ENCODE data around the gene NOLC1.
"Not testable (repeated sequence)": the region's sequence is repeated elsewhere in the genome, so short reads cannot be mapped to it uniquely, and the experiment has no call there.

Gene NOLC1

DNA sequence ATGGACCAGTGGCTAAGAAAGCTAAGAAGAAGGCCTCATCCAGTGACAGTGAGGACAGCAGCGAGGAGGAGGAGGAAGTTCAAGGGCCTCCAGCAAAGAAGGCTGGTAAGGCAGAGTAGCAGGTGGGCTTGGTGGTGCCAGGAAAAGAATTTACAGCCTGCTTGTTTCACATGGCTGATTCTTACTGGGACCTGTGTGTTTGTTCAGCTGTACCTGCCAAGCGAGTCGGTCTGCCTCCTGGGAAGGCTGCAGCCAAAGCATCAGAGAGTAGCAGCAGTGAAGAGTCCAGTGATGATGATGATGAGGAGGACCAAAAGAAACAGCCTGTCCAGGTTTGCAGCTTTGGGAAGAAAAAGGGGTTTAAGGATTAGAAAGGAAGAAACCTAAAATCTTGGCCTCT, 5.0 kb downstream of the NOLC1 start:
- no peak for DNase-seq

DNA sequence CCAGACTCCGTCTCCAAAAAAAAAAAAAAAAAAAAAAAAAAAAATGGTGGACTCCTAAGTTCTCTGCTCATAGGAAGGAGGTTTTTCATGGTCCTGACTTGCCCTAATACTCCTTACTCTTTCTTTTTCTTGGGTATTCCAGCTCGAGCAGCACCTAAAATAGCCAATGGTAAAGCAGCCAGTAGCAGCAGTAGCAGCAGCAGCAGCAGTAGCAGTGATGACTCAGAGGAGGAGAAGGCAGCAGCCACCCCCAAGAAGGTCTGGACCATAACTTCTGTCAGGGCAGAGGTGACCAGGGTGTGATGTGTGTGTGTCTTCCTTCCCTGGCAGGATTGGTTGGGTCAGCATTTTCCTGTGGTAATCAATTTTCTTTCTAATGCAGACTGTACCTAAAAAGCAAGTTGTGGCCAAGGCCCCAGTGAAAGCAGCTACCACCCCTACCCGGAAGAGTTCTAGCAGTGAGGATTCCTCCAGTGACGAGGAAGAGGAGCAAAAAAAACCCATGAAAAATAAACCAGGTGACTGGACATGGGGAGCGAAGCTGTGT, 6.9 kb downstream of the NOLC1 start:
- no peak for DNase-seq

DNA sequence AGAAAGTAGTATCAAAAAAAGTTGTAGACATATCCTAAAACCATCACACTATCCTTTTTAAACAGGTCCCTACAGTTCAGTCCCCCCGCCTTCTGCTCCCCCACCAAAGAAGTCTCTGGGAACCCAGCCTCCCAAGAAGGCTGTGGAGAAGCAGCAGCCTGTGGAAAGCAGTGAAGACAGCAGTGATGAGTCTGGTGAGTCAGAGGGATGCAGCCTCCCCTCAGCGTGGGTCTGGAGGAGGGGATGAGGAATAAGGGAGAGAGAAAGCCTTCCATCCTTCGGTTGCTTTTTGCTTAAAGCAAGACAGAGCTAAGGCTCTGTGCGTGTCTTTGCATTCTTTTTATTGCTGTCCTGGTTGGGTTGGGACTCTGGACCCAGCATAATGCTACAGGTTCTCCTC, 7.6 kb downstream of the NOLC1 start:
- no peak for DNase-seq

DNA sequence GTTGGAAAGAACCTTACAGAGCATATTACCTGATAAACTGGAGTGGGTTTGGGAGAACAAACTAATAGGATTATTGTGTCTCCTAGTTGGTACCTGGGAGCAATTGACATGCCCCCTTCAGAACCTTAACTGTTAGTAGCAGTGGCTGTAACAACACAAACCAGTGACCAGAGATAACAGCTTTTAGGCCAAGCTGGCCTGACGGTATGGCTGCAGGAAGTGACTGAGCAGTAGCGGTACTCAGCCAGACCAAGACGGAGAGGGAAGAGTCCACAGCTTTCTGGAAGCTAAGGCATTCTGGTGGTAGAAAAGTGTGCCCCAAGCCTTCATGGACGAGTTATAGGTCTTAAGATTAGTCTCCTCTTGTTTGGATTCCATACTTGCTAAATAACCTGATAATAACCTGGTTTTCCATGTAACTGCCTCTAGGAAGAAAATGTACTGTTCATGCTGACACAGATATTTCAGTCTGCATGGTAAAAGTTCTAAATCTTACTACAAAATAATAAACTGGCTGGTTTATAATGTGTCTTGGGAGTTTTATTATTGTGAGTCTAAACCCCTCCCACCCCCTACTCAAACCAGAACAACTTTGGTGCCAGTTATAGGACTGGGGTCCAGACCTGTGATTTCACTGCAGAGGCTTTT, 11.3 kb downstream of the NOLC1 start:
- no peak for DNase-seq

DNA sequence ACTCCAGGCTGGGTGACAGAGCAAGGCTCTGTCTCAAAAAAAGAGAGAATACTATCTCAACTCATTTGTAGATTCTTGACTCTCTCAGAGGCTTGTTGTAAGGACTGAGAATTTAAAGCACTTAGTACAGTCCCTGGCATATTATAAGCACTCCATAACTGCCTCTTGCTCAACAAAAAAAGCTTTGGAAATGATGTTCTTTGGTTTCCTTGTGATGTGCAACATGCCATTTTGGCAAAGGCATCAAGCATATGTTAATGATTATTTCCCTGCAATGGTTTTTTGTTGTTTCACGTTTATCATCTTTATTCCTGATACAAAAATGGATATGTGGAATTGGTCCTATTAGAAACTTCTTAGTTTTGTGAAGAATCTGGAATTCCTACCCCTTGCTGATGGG, 15.7 kb downstream of the NOLC1 start:
- DNase-seq: no peak

DNA sequence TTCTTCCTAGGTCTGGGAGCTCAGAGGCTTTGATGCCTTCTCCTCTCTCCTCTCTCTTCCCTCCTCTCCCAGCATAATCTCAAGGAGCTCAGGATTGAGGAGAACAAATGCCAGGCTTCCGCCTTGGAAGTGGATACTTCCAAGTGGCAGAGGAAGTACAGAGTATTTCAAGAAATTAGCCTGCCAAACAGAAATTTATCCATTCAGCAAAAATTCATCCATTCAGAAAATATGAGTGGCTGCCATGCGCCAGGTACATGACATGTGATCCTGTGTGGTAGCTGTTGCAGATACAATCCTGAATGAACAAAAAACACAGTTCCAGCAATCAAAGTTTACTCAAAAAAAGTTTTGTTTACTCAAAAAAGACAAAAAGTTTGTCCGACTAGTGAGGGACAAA, 18.4 kb downstream of the NOLC1 start:
- DNase-seq: no peak

DNA sequence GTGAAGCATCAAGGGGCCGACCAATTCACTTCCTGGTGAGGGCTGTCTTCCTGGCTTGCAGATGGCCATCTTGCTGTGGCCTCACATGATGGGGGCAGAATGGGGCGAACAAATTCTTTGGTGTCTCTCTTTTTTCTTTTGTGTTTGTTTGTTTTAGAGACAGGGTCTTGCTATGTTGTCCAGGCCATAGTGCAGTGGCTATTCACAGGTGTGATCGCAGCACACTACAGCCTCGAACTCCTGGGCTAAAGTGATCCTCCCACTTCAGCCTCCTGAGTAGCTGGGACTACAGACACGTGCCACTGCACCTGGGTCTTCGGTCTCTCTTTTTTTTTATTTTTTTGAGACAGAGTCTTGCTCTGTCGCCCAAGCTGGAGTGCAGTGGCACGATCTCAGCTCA, 20.1 kb downstream of the NOLC1 start:
- no peak for DNase-seq

DNA sequence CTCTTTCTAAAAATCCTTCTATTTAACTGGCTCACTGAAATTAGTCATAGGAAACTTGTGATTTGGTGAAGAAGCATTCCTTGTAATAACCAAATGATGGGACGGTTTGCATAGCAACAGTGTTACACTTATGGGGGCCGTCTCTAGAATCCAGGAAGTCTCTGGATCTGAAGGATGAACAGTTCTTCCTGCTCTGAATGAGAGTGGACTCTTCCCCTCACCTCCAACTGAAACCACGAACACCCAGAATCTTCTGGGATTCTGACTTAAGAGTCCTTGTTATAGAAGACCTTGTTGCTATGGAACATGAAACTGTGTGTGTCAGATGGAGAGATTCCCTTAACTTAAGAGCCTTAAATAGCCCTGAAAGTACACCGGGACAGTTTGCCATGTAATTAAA, 23.2 kb downstream of the NOLC1 start:
- DNase-seq: no peak

DNA sequence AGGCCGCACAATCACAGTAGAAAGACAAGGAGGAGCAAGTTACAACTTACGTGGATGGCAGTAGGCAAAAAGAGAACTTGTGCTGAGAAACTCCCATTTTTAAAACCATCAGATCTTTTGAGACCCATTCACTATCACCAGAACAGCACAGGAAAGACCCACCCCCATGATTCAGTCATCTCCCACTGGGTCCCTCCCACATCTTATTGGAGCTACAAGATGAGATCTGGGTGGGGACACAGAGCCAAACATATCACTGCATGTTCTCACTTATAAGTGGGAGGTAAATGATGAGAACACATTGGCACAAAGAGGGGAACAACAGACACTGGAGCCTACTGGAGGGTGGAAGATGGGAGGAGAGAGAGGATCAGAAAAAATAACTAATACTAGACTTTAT, 32.4 kb downstream of the NOLC1 start:
- no peak for DNase-seq

DNA sequence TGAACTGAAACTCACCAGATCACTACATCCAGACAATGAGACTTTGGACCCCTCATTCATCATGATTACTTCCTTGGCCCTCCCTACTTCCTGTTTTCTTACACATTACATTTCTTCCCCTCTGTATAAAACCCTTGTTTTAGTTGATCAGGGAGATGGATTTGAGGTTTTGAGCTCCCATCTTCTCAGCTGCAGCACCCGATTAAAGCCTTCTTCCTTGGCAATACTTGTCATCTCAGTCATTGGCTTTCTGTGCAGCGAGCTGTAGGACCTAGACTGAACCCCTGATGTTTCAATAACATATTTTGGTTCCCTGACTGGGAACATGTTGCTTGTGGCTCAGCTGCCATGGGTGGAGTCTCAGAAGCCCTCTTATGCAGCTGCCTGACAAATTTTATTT, 33.1 kb downstream of the NOLC1 start:
- DNase-seq: no peak

DNA sequence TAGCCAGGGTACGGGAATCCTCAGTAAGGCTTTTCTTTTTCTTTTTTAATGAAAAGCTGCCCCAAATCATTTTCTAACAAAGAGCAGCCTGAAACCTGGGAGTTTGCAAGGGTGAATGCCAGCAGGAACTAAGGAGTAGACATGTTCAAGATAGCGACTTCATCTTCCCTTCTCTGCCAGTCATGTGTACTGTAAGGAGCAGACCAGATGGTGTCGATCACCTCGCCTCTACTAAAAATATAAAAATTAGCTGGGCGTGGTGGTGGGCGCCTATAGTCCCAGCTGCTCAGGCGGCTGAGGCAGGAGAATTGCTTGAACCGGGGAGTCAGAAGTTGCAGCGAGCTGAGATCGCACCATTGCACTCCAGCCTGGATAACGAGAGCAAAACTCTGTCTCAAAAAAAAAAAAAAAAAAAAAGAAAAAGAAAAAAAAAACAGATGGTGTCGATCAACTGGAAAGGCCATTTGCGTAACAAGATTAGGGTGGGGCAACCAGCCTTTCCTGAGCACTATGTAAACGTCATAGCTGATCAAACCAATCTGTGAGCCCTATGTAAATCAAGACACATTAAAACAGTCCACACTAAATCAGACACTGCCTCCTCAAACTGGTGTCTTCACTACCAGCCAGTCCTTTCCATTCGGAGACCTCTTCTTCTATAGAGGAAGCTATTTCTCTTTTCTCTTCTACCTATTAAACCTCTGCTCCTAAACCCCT, 33.8 kb downstream of the NOLC1 start:
- no peak for DNase-seq

DNA sequence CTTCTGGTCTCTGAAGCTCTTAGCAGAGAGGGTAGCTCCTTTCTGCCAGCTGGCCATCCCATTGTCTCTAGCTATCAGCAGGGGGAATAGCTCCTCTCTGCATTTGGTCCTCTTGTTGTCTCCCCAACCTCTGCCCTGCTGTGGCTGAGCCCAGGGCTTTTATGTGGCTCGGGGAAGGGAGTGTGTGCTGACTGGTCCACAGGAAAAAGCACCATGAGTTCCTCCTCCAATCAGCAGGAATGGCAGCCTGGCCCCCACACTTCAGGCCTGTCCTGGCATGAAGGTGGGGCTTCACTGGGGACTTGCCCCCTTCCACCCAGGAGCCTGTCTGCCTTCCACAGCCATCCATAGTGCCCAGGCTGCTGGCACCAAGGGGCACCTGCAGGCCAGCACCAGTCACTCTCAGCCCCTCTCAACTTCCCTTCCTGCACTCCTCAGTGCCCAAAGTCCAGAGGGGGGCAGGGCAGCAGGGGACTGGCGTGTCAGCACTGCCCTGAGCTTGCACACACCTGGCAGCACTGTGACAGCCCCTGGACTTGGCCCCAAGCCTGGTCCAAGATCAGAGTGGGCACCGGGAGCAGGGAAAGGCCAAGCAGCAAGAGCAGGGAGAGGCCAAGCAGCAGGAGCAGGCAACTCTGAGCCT, 36.2 kb downstream of the NOLC1 start:
- no peak for DNase-seq

DNA sequence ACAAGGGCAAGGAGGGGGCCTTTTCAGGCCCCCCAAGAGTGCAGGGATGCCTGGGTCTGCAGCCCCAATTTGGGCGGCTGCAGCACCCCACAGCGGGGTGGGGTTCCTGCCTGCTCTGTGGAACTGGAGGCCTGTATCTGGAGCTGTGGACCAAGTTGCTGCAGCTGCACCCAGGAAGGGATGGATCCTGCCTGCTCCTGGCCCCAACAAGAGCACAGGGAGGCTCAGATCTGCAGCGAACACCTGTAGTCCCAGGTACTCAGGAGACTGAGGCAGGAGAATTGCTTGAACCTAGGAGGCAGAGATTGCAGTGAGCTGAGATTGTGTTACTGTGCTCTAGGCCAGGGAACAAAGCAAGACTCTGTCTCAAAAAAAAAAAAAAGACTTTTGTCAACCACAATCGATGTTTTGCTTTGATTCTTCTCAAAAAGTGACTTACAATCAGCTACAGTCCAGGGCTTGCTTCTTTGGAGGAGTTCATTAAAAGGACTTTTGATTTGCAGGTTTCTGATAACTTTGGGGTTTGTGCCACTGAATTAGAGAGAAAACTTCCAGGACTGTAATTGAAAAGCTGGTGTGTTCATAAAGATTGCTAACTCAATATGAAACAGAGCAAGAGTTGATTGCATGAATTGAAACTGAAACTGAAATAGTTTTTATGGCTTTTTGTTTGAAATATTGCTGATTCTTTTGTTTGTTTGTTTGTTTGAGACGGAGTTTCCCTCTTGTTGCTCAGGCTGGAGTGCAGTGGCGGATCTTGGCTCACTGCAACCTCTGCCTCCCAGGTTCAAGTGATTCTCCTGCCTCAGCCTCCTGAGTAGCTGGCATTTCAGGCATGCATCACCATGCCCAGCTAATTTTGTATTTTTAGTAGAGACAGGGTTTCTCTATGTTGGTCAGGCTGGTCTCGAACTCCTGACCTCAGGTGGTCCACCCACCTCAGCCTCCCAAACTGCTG, 37.0 kb downstream of the NOLC1 start:
- not testable (repeated sequence) for DNase-seq

DNA sequence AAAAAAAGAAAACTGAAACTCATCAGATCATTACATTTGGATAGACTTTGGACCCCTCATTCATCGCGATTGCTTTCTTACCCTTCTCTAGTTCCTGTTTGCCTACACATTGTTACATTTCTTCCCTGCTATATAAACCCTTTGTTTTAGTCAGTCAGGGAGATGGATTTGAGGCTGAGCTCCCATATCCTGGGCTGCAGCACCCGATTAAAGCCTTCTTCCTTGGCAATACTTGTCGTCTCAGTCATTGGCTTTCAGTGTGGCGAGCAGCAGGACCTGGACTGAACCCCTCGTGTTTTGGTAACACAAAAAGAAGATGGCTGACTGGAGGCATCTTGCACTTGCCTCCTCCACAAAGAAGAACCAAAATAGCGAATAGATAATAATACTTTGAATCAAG, 39.8 kb downstream of the NOLC1 start:
- DNase-seq: no peak

DNA sequence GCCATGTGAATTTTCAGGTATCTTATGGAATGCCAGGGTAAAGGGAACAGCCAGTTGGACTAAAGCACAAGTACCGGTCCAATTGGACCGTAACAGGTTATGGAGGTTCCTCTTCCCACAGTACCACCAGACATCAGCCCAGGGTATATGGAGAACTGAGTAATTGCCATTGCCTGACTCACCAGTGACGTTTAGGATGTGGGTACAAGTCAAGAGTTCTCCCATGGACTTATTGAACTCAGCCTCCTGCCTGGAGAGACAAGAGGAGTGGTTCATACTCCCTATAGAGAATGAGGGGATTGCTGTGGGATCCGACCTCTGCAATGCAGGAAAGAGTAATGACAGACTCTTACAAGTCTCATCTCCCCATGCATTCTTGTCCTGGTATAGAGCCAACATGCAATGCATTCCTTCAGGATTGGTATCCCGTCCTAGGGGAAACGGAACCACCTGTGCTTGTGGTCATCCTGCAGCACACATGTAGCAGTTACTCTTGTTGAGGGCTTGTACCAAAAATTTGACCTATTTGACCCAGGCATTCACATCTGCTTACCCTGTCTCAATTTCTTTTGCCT, 43.2 kb downstream of the NOLC1 start:
- no peak for DNase-seq

DNA sequence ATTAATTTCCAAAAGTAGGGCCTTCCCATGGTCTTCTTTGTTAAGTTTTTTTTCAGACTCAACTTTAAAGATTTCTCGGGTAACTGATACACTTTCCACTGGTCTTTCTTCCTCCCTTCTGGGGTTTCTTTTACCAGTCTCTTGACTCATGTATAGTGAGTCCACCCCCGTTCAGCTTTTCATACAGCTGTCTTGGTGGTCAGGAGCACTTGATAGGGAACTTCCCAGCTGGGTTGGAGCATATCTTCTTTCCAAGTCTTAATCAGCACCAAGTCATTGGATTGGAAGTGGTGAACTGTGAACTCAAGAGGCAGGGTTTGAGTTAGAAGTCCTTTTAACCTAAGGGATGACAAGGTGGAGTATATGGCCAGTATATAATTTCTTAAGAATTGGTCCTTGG, 44.7 kb downstream of the NOLC1 start:
- DNase-seq: no peak

DNA sequence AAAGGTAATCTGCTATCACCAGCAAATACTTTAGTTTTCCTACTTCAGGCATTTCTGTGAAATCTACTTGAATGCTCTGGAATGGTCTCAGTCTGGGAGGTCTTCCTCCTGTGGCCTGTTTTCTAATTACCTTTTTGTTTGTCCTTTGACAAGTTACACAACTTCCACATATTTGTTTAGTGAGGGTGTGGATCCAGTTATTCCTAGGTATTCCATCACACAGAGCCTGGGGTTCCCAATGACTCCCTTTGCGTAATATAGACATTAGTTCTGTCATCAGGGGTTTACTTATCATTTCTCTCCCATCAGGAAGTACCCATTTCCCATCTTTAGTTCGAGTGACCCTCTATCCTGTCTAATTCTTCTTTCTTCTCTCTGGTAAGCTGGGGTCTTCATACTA, 45.8 kb downstream of the NOLC1 start:
- DNase-seq: no peak

DNA sequence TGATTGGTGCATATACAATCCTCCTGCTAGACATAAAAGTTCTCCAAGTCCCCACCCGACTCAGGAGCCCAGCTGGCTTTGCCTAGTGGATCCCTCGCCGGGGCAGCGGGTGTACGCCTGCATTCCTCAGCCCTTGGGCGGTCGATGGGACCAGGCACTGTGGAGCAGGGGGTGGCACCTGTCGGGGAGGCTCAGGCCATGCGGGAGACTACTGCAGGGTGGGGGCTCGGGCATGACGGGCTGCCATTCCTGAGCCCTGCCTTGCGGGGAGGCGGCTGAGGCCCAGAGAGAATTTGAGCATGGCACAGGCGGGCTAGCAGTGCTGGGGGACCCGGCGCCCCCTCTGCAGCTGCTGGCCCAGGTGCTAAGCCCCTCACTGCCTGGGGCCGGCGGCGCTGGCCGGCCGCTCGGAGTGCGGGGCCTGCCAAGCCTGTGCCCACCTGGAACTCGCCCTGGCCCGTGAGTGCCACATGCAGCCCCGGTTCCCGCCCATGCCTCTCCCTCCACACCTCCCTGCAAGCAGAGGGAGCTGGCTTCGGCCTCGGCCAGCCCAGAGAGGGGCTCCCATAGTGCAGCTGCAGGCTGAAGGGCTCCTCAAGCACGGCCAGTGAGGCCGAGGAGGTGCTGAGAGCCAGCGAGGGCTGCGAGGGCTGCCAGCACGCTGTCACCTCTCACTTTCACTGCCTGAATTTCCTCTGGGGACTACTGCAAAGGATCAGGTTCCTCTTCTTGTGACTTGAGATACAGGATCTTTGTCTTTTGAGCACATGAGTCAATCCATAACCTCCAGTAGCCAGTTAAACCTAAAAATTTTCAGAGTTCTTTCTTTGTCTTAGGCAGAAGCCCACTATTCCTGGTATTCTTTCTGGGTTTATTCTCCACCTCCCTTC, 48.8 kb downstream of the NOLC1 start:
- DNase-seq: no peak

DNA sequence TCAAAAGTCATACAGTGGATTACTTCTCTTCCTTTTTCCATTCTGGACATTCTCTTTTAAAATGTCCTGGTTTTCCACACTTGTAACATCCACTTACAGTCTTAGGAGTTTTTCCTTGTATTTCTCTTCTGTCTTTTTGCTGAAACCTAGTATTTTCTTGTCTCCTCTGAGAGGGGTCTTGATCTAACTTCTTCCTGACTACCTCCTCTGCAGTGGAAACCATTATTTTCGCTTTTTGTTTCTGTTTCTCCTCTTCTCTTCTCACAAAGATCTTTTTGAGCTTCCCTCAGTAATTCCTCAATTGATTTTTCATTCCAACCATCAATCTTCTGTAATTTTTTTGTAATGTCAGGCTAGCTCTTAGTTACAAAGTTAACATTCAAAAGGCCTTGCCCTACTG, 50.2 kb downstream of the NOLC1 start:
- DNase-seq: no peak

DNA sequence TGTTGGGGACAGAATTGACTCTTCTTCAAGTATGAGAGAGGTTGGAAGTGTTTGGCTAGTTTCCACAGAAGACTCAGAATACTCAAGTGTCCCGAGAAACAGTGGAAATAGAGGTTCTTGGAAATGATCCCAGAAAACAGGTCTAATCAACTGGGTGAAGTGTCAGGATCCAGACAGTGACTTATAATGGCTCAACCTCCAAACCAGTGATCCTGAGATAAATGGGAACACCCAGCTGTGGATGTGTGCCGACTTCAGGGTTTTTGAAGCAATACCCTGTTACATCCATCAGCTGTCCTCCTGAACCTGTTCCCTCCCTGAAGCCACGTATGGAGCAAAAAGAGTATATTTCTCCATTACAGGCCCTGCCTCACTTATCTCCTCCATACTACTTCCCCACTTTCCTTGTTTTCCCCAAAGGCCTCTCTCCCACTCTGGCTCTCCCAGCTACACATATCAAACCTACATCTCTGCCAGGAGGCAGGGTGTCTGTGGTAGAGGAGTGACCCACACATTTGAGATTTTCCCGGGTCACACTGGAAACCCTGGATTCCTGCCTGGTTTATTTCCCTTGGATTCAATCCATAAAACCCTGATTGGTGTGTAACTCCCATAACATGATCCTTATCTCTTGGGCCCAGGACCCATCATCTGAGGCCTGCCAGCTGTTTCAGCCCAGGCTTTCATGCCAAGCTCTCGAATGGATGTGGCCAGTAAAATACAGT, 56.3 kb downstream of the NOLC1 start:
- DNase-seq: no peak
